HS-5 (cell line): ENCODE results near the gene BTNL2.
"Not testable (repeated sequence)": the region's sequence is repeated elsewhere in the genome, so short reads cannot be mapped to it uniquely, and the experiment has no call there.

ENCODE experiments used
- DNase-seq: peaks from one replicate; pipeline ENCODE4 v3.0.0-alpha.2; 2012; ENCODE audit warnings: low read depth

The BTNL2 gene

GRCh38 chr6:32369660-32370059, 37.3 kb downstream of the BTNL2 start:
- peak; percentile 97 for DNase-seq

DNA sequence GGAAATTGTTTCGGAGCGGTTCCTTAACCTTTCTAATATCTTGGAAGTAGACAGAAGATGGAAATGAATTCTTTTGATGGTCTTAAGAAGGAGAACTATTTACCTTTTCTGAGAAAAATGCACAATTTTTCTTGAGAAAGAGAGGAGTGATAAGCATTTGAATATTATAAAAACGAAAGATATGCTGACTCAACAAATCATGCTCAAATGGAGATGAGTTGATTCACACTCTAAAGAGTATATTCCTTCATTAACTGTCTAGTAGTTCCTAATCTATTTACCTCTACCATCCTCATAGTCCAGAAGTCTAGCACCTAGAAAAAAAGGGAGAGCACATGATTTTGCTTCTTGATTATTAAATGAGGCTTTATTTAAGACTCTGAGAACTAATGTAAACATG, 39.3 kb downstream of the BTNL2 start:
- DNase-seq = no peak

DNA sequence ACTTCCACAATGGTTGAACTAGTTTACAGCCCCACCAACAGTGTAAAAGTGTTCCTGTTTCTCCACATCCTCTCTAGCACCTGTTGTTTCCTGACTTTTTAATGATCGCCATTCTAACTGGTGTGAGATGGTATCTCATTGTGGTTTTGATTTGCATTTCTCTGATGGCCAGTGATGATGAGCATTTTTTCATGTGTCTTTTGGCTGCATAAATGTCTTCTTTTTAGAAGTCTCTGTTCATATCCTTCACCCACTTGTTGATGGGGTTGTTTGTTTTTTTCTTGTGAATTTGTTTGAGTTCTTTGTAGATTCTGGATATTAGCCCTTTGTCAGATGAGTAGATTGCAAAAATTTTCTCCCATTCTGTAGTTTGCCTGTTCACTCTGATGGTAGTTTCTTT, 47.8 kb downstream of the BTNL2 start:
- not testable (repeated sequence) for DNase-seq

GRCh38 chr6:32358548-32358947, 48.4 kb downstream of the BTNL2 start:
- DNase-seq = not testable (repeated sequence)

DNA sequence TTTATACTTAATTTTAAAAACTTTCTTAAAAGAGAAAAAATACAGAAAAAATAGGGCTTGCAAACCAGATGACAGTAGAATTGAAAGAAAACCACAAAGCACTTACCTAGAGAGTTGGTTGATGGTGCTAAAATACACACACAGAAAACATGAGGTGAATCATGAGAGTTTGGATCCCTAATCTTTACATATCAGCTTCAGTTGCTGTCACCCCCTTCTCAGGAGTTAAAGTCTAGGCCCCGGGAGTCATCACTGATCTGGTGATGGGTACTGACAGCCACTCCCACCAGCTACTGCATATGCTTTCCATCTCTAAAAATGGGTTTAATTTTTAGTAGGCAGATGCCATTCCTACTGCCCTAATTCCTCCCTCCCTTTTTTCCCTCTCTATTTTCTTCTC, 52.0 kb downstream of the BTNL2 start:
- DNase-seq = no peak

DNA sequence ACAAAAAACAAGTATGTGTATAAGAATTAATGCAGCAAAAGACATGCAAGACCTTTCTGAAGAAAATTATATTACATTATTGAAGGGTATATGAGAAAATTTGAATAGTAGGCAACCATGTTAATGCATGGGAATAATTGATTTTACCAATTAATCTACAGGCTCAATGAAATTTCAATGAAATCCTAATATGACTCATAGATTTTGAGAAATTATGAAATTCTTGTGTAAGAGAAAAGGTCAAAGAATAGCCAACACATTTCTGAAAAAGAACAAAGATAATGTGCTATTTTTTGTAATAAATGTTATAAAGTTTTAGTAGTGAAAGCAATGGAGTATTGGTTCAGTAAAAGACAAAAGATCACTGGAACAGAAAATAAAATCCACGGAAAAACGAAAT, 53.6 kb downstream of the BTNL2 start:
- no peak for DNase-seq
